Neural crest cell (in vitro differentiated cells): ENCODE data around the gene TEX14. TPM values are rescaled to one million over a fixed set of nuclear protein-coding genes. Genes with fewer than 3 reads are reported as not detected.

Experiments
- DNase-seq: peaks from one replicate; pipeline ENCODE4 v3.0.0; 2021; ENCODE audit warnings: low read depth, mixed read lengths, low spot score
- H3K27ac Mint-ChIP-seq: one replicate; pipeline ENCODE4 v1.8.0; 2021; ENCODE audit warnings: mild to moderate bottlenecking, mixed read lengths; ENCODE audit not compliant: unreplicated experiment
- H3K27me3 Mint-ChIP-seq: 2 replicates; pipeline ENCODE4 v1.8.0; 2021; ENCODE audit warnings: low read depth, mild to moderate bottlenecking, mixed read lengths
- H3K36me3 Mint-ChIP-seq: 2 replicates; pipeline ENCODE4 v1.8.0; 2021; ENCODE audit warnings: low read depth, mild to moderate bottlenecking, mixed read lengths
- H3K4me1 Mint-ChIP-seq: 2 replicates; pipeline ENCODE4 v1.8.0; 2021; ENCODE audit warnings: mixed read lengths
- H3K4me3 Mint-ChIP-seq: one replicate; pipeline ENCODE4 v1.8.0; 2021; ENCODE audit warnings: mild to moderate bottlenecking, mixed read lengths
- H3K9me3 Mint-ChIP-seq: 2 replicates; pipeline ENCODE4 v1.8.0; 2021; ENCODE audit warnings: mixed read lengths
- CTCF ChIP-seq: fragments of 200-600 bp; sonication (generic); conservative IDR thresholded peaks from 2 replicates; pipeline ENCODE4 v1.5.0; 2021; ENCODE audit warnings: antibody characterized with exemption, mild to moderate bottlenecking
- total RNA-seq: library from RNA; stranded (reverse); gene quantifications from 2 replicates; pipeline ENCODE4 v1.2.1, GENCODE V29; 2021

TEX14 gene
- total RNA-seq, 1 donor from 2014 or later = 0.21 TPM

- TF ChIP-seq CTCF = no peak
- H3K36me3 Mint-ChIP-seq = no peaks in the 10 kb centered on the region
- no peak for DNase-seq
- no peaks in the 10 kb centered on the region for H3K27me3 Mint-ChIP-seq
- no peak overlapping the region for H3K27ac Mint-ChIP-seq
- H3K4me1 Mint-ChIP-seq = no peaks in the 10 kb centered on the region
- no peak overlapping the region for H3K4me3 Mint-ChIP-seq
- H3K9me3 Mint-ChIP-seq = no peaks in the 10 kb centered on the region
Measured at GRCh38 chr17:58640202-58640601, 51.6 kb downstream of the TEX14 start.

GRCh38 chr17:58639681-58640080 is 52.2 kb downstream of the TEX14 start:
- H3K4me1 Mint-ChIP-seq = no peaks in the 10 kb centered on the region
- no peaks in the 10 kb centered on the region for H3K9me3 Mint-ChIP-seq
- H3K36me3 Mint-ChIP-seq = no peaks in the 10 kb centered on the region
- H3K27me3 Mint-ChIP-seq = no peaks in the 10 kb centered on the region
- H3K27ac Mint-ChIP-seq = no peak overlapping the region
- DNase-seq = no peak
- TF ChIP-seq CTCF = no peak
- H3K4me3 Mint-ChIP-seq = no peak overlapping the region

GRCh38 chr17:58637011-58637570 is 54.8 kb downstream of the TEX14 start:
- no peak for TF ChIP-seq CTCF
- H3K27me3 Mint-ChIP-seq = no peaks in the 10 kb centered on the region
- H3K36me3 Mint-ChIP-seq = no peaks in the 10 kb centered on the region
- no peaks in the 10 kb centered on the region for H3K4me1 Mint-ChIP-seq
- H3K4me3 Mint-ChIP-seq = no peak overlapping the region
- DNase-seq = no peak
- no peaks in the 10 kb centered on the region for H3K9me3 Mint-ChIP-seq
- H3K27ac Mint-ChIP-seq = no peak overlapping the region

- peak overlapping the region; percentile 59 for H3K27ac Mint-ChIP-seq
- TF ChIP-seq CTCF = no peak
- peaks cover 6% of the 10 kb centered on the region for H3K4me1 Mint-ChIP-seq
- H3K36me3 Mint-ChIP-seq = no peaks in the 10 kb centered on the region
- no peak overlapping the region for H3K4me3 Mint-ChIP-seq
- no peaks in the 10 kb centered on the region for H3K27me3 Mint-ChIP-seq
- H3K9me3 Mint-ChIP-seq = no peaks in the 10 kb centered on the region
- no peak for DNase-seq
Measured at GRCh38 chr17:58632324-58633314, 59.2 kb downstream of the TEX14 start.

GRCh38 chr17:58631523-58632323 is 60.1 kb downstream of the TEX14 start:
- Mint-ChIP-seq H3K27me3 (no peaks in the 10 kb centered on the region), H3K36me3 (no peaks in the 10 kb centered on the region), H3K9me3 (no peaks in the 10 kb centered on the region), H3K27ac (no peak overlapping the region), H3K4me3 (no peak overlapping the region), H3K4me1 (peaks cover 6% of the 10 kb centered on the region)
- peak; percentile 53 for TF ChIP-seq CTCF
- DNase-seq = peak; percentile 87
